Stimulated activated CD8-positive, alpha-beta memory T cell treated with anti-CD3 and anti-CD28 coated beads, Interleukin-15, amount 100 ng/mL, for 48 hours (primary cell): ENCODE measurements around the gene C1GALT1.
"Not testable (repeated sequence)": the region's sequence is repeated elsewhere in the genome, so short reads cannot be mapped to it uniquely, and the experiment has no call there.

Experiments used
- DNase-seq, 2 donors: peaks; one replicate each; pipeline ENCODE4 v3.0.0-alpha.2; 2020; ENCODE audit warnings: low read depth in 2 of 2

The C1GALT1 gene

GRCh38 chr7:7182156-7183060 lies at the start of gene C1GALT1:
Gene C1GALT1, plus strand, starts transcription at chr7:7182544. Its CDS starts 51,776 bp downstream, at chr7:7234320.
- DNase-seq = peak; percentile 95 to 96

GRCh38 chr7:7134046-7134445 lies 48.3 kb upstream of the C1GALT1 start:
- DNase-seq = no peak

GRCh38 chr7:7135074-7135473 lies 47.3 kb upstream of the C1GALT1 start:
- no peak for DNase-seq

GRCh38 chr7:7135924-7136323 lies 46.4 kb upstream of the C1GALT1 start:
- not testable (repeated sequence) for DNase-seq

GRCh38 chr7:7136466-7137381 lies 45.6 kb upstream of the C1GALT1 start:
- DNase-seq = no peak

- no peak for DNase-seq
Observed at GRCh38 chr7:7138897-7139296, 43.4 kb upstream of the C1GALT1 start.

GRCh38 chr7:7143404-7143803 lies 38.9 kb upstream of the C1GALT1 start:
- DNase-seq = not testable (repeated sequence)

- DNase-seq = not testable (repeated sequence)
Observed at GRCh38 chr7:7145151-7145550, 37.2 kb upstream of the C1GALT1 start.

GRCh38 chr7:7146837-7147236 lies 35.5 kb upstream of the C1GALT1 start:
- no peak for DNase-seq

GRCh38 chr7:7148798-7149481 lies 33.4 kb upstream of the C1GALT1 start:
- no peak for DNase-seq

- DNase-seq = no peak
Observed at GRCh38 chr7:7151285-7151684, 31.1 kb upstream of the C1GALT1 start.

- DNase-seq = no peak
Observed at GRCh38 chr7:7151865-7152264, 30.5 kb upstream of the C1GALT1 start.

- no peak for DNase-seq
Observed at GRCh38 chr7:7152315-7152714, 30.0 kb upstream of the C1GALT1 start.

GRCh38 chr7:7154355-7154754 lies 28.0 kb upstream of the C1GALT1 start:
- not testable (repeated sequence) for DNase-seq

GRCh38 chr7:7156663-7157062 lies 25.7 kb upstream of the C1GALT1 start:
- no peak for DNase-seq

GRCh38 chr7:7157177-7157886 lies 25.0 kb upstream of the C1GALT1 start:
- peak; percentile 21 to 29 for DNase-seq

GRCh38 chr7:7157887-7158271 lies 24.5 kb upstream of the C1GALT1 start:
- no peak for DNase-seq

GRCh38 chr7:7159063-7159658 lies 23.2 kb upstream of the C1GALT1 start:
- no peak for DNase-seq

- no peak for DNase-seq
Observed at GRCh38 chr7:7164591-7164990, 17.8 kb upstream of the C1GALT1 start.

- DNase-seq = no peak
Observed at GRCh38 chr7:7165372-7165771, 17.0 kb upstream of the C1GALT1 start.

GRCh38 chr7:7166318-7166717 lies 16.0 kb upstream of the C1GALT1 start:
- no peak for DNase-seq
